ENCODE data around the gene BRINP1.

The BRINP1 gene

GRCh38 chr9:119273984-119274665 lies 95.1 kb downstream of the BRINP1 start:
- peak; percentile 25 for DNase-seq

- DNase-seq, result no peak
Observed at GRCh38 chr9:119273325-119273904, 95.8 kb downstream of the BRINP1 start.

GRCh38 chr9:119272500-119273211 lies 96.6 kb downstream of the BRINP1 start:
- DNase-seq, result no peak

GRCh38 chr9:119268985-119269384 lies 100.2 kb downstream of the BRINP1 start:
- peak; percentile 2 for DNase-seq

GRCh38 chr9:119264165-119264564 lies 105.1 kb downstream of the BRINP1 start:
- DNase-seq, result no peak

- DNase-seq, result no peak
Observed at GRCh38 chr9:119257592-119257991, 111.6 kb downstream of the BRINP1 start.

- DNase-seq, result no peak
Observed at GRCh38 chr9:119255116-119255515, 114.1 kb downstream of the BRINP1 start.

GRCh38 chr9:119252671-119253299 lies 116.5 kb downstream of the BRINP1 start:
- DNase-seq, result no peak

GRCh38 chr9:119251936-119252335 lies 117.3 kb downstream of the BRINP1 start:
- DNase-seq, result no peak

GRCh38 chr9:119250730-119251129 lies 118.5 kb downstream of the BRINP1 start:
- no peak for DNase-seq

- no peak for DNase-seq
Observed at GRCh38 chr9:119240546-119240945, 128.7 kb downstream of the BRINP1 start.

- DNase-seq, result no peak
Observed at GRCh38 chr9:119234636-119235035, 134.6 kb downstream of the BRINP1 start.

GRCh38 chr9:119227422-119227821 lies 141.8 kb downstream of the BRINP1 start:
- no peak for DNase-seq

- no peak for DNase-seq
Observed at GRCh38 chr9:119224431-119224830, 144.8 kb downstream of the BRINP1 start.

- DNase-seq, result no peak
Observed at GRCh38 chr9:119221276-119221675, 148.0 kb downstream of the BRINP1 start.

GRCh38 chr9:119218293-119218692 lies 150.9 kb downstream of the BRINP1 start:
- no peak for DNase-seq

- no peak for DNase-seq
Observed at GRCh38 chr9:119216651-119217331, 152.4 kb downstream of the BRINP1 start.

- no peak for DNase-seq
Observed at GRCh38 chr9:119215651-119216050, 153.6 kb downstream of the BRINP1 start.

GRCh38 chr9:119213471-119213870 lies 155.8 kb downstream of the BRINP1 start:
- DNase-seq, result no peak

- DNase-seq, result no peak
Observed at GRCh38 chr9:119197893-119198607, 171.2 kb downstream of the BRINP1 start.

- DNase-seq, result no peak
Observed at GRCh38 chr9:119195521-119195920, 173.7 kb downstream of the BRINP1 start.

- DNase-seq, result no peak
Observed at GRCh38 chr9:119185298-119185697, 183.9 kb downstream of the BRINP1 start.
